ENCODE results near the gene ACE.
A peak's percentile ranks its signal among the peaks of the same experiment; 100 is the strongest.

Gene ACE

DNA sequence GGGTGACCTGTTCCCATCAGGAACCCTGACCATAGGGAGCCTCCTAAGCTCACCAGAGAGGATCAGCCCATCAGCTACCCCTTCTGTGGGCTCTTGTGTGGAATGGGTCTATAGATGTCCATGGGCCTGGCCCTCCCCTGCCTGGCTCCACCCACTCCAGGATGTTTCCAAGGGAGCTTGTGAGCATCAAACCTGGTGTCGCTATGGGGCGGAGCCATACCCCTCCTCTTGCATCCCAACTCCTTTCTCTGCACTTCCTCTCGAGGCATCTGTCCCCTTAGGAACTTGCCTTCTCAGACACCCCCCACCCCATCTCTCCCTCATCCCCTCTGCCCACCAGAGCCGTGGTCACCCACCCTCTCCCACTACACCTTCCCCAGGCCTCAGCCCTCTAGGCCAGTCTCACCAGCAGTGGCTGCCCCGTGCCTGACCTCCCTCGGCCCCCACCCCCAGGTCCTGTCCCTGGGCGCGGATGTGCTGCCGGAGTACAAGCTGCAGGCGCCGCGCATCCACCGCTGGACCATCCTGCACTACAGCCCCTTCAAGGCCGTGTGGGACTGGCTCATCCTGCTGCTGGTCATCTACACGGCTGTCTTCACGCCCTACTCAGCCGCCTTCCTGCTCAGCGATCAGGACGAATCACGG lies 56.7 kb downstream of the ACE start:
- Histone ChIP-seq H3K4me3 (ENCODE audit: low read depth, low read length) (no peak overlapping the region), H3K4me1 (ENCODE audit: control insufficient read depth, insufficient read depth, low read length) (no peaks in the 10 kb centered on the region), H3K27ac (ENCODE audit: low read depth, low read length) (no peak overlapping the region), H3K36me3 (ENCODE audit: control insufficient read depth, insufficient read depth, low read length) (no peaks in the 10 kb centered on the region), H3K27me3 (ENCODE audit: control insufficient read depth, insufficient read depth, low read length) (peaks cover 10% of the 10 kb centered on the region), H3K9me3 (ENCODE audit: control insufficient read depth, insufficient read depth, low read length) (no peaks in the 10 kb centered on the region), H3K9ac (ENCODE audit: low read depth, low read length) (no peak overlapping the region)

GRCh38 chr17:63534078-63534570 lies 57.3 kb downstream of the ACE start:
- Histone ChIP-seq H3K9ac (ENCODE audit: low read depth, low read length) (no peak overlapping the region), H3K27me3 (ENCODE audit: control insufficient read depth, insufficient read depth, low read length) (peaks cover 15% of the 10 kb centered on the region), H3K4me3 (ENCODE audit: low read depth, low read length) (no peak overlapping the region), H3K4me1 (ENCODE audit: control insufficient read depth, insufficient read depth, low read length) (no peaks in the 10 kb centered on the region), H3K36me3 (ENCODE audit: control insufficient read depth, insufficient read depth, low read length) (no peaks in the 10 kb centered on the region), H3K9me3 (ENCODE audit: control insufficient read depth, insufficient read depth, low read length) (no peaks in the 10 kb centered on the region), H3K27ac (ENCODE audit: low read depth, low read length) (no peak overlapping the region)

- no peaks in the 10 kb centered on the region for H3K4me1 ChIP-seq (ENCODE audit: control insufficient read depth, insufficient read depth, low read length)
- no peak overlapping the region for H3K9ac ChIP-seq (ENCODE audit: low read depth, low read length)
- no peak overlapping the region for H3K4me3 ChIP-seq (ENCODE audit: low read depth, low read length)
- no peaks in the 10 kb centered on the region for H3K9me3 ChIP-seq (ENCODE audit: control insufficient read depth, insufficient read depth, low read length)
- no peak overlapping the region for H3K27ac ChIP-seq (ENCODE audit: low read depth, low read length)
- H3K27me3 ChIP-seq (ENCODE audit: control insufficient read depth, insufficient read depth, low read length), result peaks cover 21% of the 10 kb centered on the region
- H3K36me3 ChIP-seq (ENCODE audit: control insufficient read depth, insufficient read depth, low read length), result no peaks in the 10 kb centered on the region
Observed at GRCh38 chr17:63534816-63535455, 58.1 kb downstream of the ACE start.

DNA sequence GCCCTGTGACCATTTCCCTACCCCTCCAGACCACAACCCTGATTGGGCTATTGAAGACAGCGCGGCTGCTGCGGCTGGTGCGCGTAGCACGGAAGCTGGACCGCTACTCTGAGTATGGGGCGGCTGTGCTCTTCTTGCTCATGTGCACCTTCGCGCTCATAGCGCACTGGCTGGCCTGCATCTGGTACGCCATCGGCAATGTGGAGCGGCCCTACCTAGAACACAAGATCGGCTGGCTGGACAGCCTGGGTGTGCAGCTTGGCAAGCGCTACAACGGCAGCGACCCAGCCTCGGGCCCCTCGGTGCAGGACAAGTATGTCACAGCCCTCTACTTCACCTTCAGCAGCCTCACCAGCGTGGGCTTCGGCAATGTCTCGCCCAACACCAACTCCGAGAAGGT lies 58.8 kb downstream of the ACE start:
- Histone ChIP-seq H3K4me3 (ENCODE audit: low read depth, low read length) (no peak overlapping the region), H3K27me3 (ENCODE audit: control insufficient read depth, insufficient read depth, low read length) (peaks cover 21% of the 10 kb centered on the region), H3K9me3 (ENCODE audit: control insufficient read depth, insufficient read depth, low read length) (no peaks in the 10 kb centered on the region), H3K4me1 (ENCODE audit: control insufficient read depth, insufficient read depth, low read length) (no peaks in the 10 kb centered on the region), H3K27ac (ENCODE audit: low read depth, low read length) (no peak overlapping the region), H3K9ac (ENCODE audit: low read depth, low read length) (no peak overlapping the region), H3K36me3 (ENCODE audit: control insufficient read depth, insufficient read depth, low read length) (no peaks in the 10 kb centered on the region)

GRCh38 chr17:63537001-63537400 lies 60.1 kb downstream of the ACE start:
- H3K9ac ChIP-seq (ENCODE audit: low read depth, low read length), result no peak overlapping the region
- H3K4me1 ChIP-seq (ENCODE audit: control insufficient read depth, insufficient read depth, low read length), result no peaks in the 10 kb centered on the region
- H3K27me3 ChIP-seq (ENCODE audit: control insufficient read depth, insufficient read depth, low read length), result peaks cover 21% of the 10 kb centered on the region
- no peaks in the 10 kb centered on the region for H3K36me3 ChIP-seq (ENCODE audit: control insufficient read depth, insufficient read depth, low read length)
- H3K4me3 ChIP-seq (ENCODE audit: low read depth, low read length), result no peak overlapping the region
- H3K27ac ChIP-seq (ENCODE audit: low read depth, low read length), result no peak overlapping the region
- no peaks in the 10 kb centered on the region for H3K9me3 ChIP-seq (ENCODE audit: control insufficient read depth, insufficient read depth, low read length)

GRCh38 chr17:63537991-63538692 lies 61.3 kb downstream of the ACE start:
- peaks cover 21% of the 10 kb centered on the region for H3K27me3 ChIP-seq (ENCODE audit: control insufficient read depth, insufficient read depth, low read length)
- no peaks in the 10 kb centered on the region for H3K4me1 ChIP-seq (ENCODE audit: control insufficient read depth, insufficient read depth, low read length)
- peak overlapping the region; percentile 48 for H3K4me3 ChIP-seq (ENCODE audit: low read depth, low read length)
- no peak overlapping the region for H3K9ac ChIP-seq (ENCODE audit: low read depth, low read length)
- no peak overlapping the region for H3K27ac ChIP-seq (ENCODE audit: low read depth, low read length)
- H3K9me3 ChIP-seq (ENCODE audit: control insufficient read depth, insufficient read depth, low read length), result no peaks in the 10 kb centered on the region
- no peaks in the 10 kb centered on the region for H3K36me3 ChIP-seq (ENCODE audit: control insufficient read depth, insufficient read depth, low read length)

DNA sequence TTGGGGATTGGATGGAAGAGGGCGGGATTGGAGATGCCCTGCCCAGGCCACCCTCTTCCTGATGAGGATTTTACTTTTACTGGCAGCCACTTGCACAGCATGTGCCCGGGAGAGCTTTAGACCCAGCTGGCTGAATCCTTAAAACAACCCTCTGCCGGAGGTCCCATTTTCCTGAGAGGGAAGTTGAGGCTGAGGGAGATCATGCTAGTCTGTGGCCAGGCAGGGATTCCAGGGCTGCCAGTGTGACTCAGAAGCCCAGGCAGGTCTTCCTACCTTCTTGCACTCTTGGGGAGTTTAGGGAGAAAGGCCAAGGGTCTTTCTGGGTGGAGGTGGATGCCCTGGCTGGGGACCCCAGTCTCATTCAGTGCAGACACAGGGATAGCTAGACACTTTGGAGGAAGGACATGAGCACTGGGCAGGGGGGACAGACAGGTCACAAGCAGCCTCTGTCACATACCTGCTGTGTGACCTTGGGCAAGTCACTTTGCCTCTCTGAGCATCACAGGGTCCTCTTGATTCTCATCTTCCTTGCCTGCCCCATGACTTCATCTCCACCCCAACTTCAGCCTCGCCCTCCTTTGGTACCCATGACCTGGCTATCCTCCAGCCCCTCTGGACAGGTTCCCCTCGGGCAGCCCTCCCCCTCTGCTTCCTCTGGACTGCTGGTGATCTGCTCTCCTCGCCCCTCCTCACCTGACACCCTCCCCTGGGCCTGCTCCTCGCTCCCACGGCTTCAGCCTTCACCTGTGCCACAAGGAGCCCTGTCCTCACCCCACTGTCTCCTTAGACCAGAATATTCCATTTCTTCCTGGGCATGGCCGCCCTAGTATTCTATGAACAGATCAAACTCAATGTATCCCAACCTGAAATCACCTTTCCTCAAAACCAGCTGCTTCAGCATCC lies 62.1 kb downstream of the ACE start:
- no peaks in the 10 kb centered on the region for H3K9me3 ChIP-seq (ENCODE audit: control insufficient read depth, insufficient read depth, low read length)
- H3K27me3 ChIP-seq (ENCODE audit: control insufficient read depth, insufficient read depth, low read length), result peaks cover 21% of the 10 kb centered on the region
- no peak overlapping the region for H3K27ac ChIP-seq (ENCODE audit: low read depth, low read length)
- no peaks in the 10 kb centered on the region for H3K36me3 ChIP-seq (ENCODE audit: control insufficient read depth, insufficient read depth, low read length)
- no peaks in the 10 kb centered on the region for H3K4me1 ChIP-seq (ENCODE audit: control insufficient read depth, insufficient read depth, low read length)
- H3K4me3 ChIP-seq (ENCODE audit: low read depth, low read length), result peak overlapping the region; percentile 48; the same call in 1 of the 2 replicates
- no peak overlapping the region for H3K9ac ChIP-seq (ENCODE audit: low read depth, low read length)

DNA sequence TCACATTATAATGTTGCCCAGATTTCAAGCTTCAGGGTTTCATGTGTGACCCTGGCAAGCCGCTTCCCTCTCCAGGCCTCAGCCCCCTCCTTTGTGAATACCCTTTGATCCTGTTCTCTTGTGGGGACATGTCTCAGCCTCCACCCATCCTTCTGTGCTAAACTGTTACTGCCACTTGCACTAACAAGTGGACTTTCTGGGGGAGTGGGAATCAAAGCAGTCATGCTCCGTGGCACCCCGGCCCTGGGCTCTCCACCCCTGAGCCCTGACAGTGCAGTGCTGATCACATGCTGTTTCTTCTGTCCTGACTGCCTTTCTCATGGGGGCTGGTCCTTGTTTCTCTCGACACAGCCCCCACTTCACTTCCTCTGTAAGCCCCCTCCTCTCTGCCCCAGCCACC lies 63.7 kb downstream of the ACE start:
- no peak overlapping the region for H3K4me3 ChIP-seq (ENCODE audit: low read depth, low read length)
- no peaks in the 10 kb centered on the region for H3K9me3 ChIP-seq (ENCODE audit: control insufficient read depth, insufficient read depth, low read length)
- no peaks in the 10 kb centered on the region for H3K4me1 ChIP-seq (ENCODE audit: control insufficient read depth, insufficient read depth, low read length)
- no peak overlapping the region for H3K9ac ChIP-seq (ENCODE audit: low read depth, low read length)
- H3K27ac ChIP-seq (ENCODE audit: low read depth, low read length), result no peak overlapping the region
- H3K27me3 ChIP-seq (ENCODE audit: control insufficient read depth, insufficient read depth, low read length), result peaks cover 21% of the 10 kb centered on the region
- H3K36me3 ChIP-seq (ENCODE audit: control insufficient read depth, insufficient read depth, low read length), result no peaks in the 10 kb centered on the region

GRCh38 chr17:63542218-63542545 lies 65.3 kb downstream of the ACE start:
- no peaks in the 10 kb centered on the region for H3K36me3 ChIP-seq (ENCODE audit: control insufficient read depth, insufficient read depth, low read length)
- H3K4me3 ChIP-seq (ENCODE audit: low read depth, low read length), result no peak overlapping the region
- H3K9ac ChIP-seq (ENCODE audit: low read depth, low read length), result no peak overlapping the region
- H3K27me3 ChIP-seq (ENCODE audit: control insufficient read depth, insufficient read depth, low read length), result peaks cover 21% of the 10 kb centered on the region
- no peaks in the 10 kb centered on the region for H3K4me1 ChIP-seq (ENCODE audit: control insufficient read depth, insufficient read depth, low read length)
- H3K9me3 ChIP-seq (ENCODE audit: control insufficient read depth, insufficient read depth, low read length), result no peaks in the 10 kb centered on the region
- H3K27ac ChIP-seq (ENCODE audit: low read depth, low read length), result no peak overlapping the region

- Histone ChIP-seq H3K9ac (ENCODE audit: low read depth, low read length) (no peak overlapping the region), H3K36me3 (ENCODE audit: control insufficient read depth, insufficient read depth, low read length) (no peaks in the 10 kb centered on the region), H3K4me1 (ENCODE audit: control insufficient read depth, insufficient read depth, low read length) (no peaks in the 10 kb centered on the region), H3K4me3 (ENCODE audit: low read depth, low read length) (no peak overlapping the region), H3K27ac (ENCODE audit: low read depth, low read length) (no peak overlapping the region), H3K9me3 (ENCODE audit: control insufficient read depth, insufficient read depth, low read length) (no peaks in the 10 kb centered on the region), H3K27me3 (ENCODE audit: control insufficient read depth, insufficient read depth, low read length) (peaks cover 16% of the 10 kb centered on the region)
Observed at GRCh38 chr17:63542942-63543821, 66.3 kb downstream of the ACE start.

All from HUES48 (cell line).